GM21723 (cell line): ENCODE data around the gene L2HGDH.
"Not testable (repeated sequence)": the region's sequence is repeated elsewhere in the genome, so short reads cannot be mapped to it uniquely, and the experiment has no call there.

Source experiments
- ATAC-seq: cut with Tn5 transposase; IDR thresholded peaks from one replicate; pipeline ENCODE4 v1.9.1; 2021; ENCODE audit warnings: mild to moderate bottlenecking, moderate library complexity; ENCODE audit not compliant: unreplicated experiment

L2HGDH gene

DNA sequence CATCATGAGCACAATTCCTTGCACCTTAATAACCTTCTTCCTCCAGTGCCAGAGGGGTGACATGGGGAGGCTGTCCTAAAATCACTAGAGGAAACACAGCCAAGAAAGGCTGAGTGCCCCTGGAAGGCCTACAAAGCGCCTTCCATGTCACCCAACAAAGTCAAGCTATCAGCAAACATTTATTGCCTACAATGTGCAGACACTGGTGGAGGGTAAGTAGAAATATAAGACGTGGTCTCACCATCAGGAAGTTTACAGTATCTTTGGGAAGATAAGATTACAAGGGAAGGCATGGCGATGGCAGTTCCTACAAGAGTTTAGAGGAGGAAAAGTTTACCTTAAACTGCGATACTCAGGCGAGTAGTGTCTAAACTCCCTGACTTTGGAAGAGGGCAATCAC, 28.0 kb upstream of the L2HGDH start:
- ATAC-seq: no peak

DNA sequence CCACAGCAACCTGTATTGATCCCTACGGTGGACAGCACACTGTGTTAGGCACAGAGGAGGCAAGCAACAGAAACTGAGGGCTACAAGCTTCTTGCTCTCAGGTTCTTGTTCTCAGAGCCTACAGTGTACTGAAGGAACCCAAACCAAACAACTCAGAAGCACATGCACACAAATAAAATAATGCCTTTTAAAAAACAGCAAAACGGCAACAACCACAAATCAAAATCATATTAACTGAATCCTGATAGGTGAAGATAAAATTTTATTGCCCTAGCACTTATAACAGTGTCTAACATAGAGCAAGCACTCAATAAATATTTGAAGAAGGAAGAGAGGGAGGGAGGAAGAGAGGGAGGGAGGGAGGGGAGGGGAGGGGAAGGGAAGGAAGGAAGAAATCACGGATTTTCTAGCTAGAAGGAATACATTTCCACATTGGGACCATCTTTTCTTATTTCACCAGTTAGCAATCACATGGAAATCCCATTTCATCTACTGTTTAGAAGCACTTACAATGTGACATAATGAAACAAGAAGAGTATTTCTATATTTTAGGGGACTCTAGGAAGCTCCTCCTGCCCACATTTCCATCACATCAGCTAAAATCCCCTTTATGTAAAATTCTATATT, 27.3 kb upstream of the L2HGDH start:
- no peak for ATAC-seq

DNA sequence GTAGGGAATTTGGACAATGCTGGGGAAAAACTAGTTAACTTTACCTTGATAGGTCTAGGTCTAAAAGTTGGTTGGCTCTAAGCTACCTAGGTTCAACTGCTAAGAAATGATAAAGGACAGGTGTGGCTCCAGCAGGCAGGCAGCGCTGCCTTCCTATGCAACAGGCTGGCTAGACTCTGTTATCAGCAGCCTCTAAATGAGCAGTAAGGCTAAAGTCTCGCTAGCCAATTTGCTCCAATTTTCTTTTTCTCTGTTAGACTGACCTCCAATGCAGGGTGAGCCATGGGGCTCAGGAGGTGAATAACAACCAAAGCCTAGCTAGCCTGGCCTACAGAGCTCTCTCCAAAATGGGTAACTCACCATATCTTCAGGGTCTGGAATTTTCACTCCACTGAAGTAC, 26.6 kb upstream of the L2HGDH start:
- no peak for ATAC-seq

DNA sequence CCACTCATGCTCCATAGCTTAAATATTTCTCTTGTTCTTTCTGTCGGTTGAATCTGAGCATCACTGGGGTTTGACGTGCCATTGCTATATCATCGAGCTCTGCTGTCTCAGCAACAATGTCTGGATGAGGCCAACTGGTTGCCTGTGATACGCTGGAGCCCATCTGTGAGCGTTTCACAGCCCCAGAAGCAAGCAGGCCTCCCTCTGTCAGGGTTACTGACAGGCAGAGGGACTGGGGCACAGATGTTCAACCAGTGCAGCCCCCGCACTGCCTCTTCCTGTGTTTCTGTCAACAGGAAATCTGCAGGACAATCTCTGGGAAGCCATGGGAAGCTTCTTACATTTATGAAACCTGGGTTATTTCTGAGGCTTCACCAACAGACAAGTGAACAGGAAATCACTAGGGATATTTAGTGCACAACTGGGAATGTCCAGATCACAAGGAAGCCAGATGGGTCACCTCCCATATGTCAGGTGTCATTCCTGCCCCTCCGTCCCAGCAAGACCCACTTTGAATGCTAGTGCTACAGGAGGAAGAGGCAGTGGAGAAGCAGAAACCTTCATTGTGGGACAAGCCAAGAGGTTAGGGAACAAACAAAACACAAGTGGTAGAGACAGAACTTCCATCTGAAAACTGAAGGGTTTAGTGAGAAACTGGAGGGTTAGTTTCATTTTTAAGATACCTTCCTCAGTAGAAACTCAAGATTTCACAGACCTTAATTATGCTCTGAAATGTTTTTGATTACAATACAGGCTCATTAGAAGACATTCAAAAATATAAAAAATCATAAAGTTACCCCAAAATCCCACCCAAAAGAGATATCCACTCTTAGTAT, 24.2 kb upstream of the L2HGDH start:
- no peak for ATAC-seq

DNA sequence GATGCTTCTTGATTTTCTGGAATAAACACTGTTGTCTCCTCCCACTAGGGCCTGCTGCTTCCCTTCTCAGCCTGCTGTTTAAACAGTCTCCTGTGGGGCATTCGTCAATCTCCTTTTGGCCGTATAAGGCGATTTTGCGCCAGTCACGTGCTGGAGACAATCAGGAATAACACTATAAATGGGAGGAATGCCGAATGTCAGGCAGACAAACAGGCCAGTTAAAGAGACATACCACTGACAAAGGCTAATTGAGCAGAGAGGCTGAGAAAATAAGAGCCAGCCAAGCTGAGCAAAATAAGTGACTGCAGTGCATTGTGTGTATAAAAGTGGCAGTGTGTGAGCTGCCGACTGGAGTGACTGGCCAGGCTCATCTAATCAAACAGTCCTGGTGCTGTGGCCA, 23.4 kb upstream of the L2HGDH start:
- no peak for ATAC-seq

DNA sequence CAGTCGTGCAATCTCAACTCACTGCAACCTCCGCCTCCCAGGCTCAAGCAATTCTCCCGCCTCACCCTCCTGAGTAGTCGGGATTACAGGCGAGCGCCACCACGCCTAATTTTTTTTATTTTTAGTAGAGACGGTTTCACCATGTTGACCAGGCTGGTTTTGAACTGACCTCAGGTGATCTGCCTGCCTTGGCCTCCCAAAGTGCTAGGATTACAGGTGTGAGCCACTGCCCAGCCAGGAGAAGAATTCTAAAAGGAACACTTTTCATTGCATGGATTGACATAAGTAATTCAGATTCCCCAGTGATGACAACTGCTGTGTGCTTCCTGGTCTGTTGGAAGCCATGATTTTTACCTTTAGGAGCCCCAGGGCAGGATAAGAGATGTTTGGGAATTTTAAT, 22.2 kb upstream of the L2HGDH start:
- no peak for ATAC-seq

DNA sequence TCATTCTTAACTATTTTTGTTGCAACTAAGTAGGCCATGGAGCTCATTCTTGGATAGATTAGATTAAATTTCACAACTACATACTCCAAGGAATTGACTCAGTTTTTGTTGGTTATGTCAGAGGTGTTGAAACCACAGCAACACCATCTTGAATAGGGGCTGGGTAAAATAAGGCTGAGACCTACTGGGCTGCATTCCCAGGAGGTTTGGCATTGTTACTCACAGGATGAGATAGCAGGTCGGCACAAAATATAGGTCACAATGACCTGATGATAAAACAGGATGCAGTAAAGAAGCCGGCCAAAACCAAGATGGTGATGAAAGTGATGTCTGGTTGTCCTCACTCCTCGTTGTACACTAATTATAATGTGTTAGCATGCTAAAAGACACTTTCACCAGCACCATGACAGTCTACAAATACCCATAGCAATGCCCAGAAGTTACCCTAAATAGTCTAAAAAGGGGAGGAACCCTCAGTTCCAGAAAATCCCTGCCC, 21.0 kb upstream of the L2HGDH start:
- no peak for ATAC-seq

DNA sequence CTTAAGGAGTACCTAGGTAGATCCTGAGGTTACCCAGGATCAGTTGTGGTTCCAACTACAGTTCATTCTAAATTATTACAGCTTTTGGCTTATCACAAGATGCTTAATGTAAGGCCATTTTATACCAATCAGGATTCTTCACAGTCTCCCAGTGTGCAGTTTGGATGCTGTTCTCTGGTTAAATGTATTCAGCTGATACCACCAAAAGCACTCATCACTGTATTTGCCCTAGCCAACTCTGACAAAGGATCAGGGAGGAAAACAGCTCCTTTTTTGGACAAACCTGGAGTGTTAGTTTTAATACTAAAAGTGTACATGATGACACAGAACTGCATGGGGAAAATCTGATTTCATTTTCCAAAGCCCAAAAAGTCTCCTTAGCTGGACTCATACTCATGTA, 19.6 kb upstream of the L2HGDH start:
- no peak for ATAC-seq

DNA sequence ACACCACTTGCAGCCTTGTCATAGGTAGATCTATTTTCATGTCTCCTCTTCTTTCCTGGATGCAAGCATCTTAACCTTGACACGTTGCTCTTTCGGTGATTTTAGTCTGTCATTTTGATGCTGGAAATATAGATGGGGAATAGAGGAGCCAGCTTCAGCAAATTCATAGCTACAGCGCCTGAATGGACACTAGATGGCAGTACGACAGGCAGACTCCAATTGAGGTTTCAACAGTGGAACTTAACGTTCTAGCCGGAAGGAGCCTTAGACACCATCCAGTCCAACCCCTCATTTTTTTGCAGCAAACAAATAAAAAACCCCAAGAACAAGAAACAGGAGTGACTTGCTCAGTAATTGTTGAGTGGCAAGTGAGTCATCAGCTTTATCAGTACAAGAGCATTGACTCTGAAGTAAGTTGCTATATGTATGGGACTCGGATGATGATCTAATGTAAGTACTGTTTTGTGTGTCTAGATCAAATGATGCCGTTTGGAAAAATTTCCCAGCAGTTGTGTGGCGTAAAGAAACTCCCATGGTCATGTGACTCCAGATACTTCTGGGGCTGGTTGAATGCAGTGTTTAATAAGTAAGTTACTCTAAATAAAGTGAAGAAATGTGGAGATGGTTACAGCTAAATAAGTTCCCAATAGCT, 9.1 kb upstream of the L2HGDH start:
- peak; percentile 93 for ATAC-seq

DNA sequence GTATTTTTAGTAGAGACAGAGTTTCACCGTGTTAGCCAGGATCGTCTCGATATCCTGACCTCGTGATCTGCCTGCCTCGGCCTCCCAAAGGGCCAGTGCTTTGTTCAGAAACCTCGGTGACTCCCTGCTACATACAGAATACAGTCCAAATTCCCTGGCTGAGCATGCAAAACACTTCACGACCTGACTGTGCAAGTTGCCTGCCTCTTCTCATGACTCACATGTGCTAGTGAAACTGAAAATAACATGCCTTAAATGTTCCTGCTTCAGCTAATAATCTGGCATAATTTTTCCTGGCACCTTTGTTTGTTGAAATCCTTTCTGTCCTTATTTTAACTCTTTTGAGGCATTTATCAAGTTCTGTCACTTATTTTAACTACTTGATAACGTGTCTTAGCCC, 8.3 kb upstream of the L2HGDH start:
- peak; percentile 57 for ATAC-seq

DNA sequence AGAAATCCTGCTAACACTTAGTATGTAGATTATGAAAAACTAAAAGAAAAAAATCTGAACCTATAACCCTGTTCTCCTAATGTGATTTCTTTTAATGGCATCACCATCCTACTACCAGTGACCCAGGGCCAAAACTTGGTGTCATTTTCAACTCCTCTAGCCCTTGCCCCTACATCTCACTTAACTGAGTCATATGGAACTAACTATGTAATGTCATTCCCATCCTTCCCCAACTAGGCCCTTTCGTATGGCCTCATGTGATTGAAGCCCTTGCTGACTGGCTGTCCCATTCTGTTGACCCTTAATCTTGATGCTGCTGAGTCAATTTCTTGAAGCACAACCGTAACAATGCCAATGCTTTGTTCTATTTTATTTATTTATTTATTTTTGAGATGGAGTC, 7.7 kb upstream of the L2HGDH start:
- no peak for ATAC-seq

DNA sequence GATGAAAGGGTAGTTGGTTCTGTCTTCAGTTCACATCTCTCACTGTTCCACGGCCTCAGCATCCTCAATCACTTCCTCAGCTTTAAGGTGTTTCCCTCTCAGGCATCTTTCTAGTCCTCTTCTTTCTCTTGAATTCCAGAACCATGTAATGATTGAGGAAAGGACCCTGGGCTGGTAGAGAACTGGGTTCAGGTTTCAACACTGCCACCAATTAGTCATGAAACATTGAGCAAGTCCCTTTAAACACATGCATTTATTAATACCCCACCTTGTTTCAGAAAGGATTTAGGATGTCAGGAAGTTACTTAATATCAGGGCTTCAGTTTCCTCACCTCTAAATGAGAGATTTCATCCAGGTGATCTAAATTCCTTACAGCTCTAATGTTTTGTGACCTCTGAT, 7.3 kb upstream of the L2HGDH start:
- ATAC-seq: no peak

DNA sequence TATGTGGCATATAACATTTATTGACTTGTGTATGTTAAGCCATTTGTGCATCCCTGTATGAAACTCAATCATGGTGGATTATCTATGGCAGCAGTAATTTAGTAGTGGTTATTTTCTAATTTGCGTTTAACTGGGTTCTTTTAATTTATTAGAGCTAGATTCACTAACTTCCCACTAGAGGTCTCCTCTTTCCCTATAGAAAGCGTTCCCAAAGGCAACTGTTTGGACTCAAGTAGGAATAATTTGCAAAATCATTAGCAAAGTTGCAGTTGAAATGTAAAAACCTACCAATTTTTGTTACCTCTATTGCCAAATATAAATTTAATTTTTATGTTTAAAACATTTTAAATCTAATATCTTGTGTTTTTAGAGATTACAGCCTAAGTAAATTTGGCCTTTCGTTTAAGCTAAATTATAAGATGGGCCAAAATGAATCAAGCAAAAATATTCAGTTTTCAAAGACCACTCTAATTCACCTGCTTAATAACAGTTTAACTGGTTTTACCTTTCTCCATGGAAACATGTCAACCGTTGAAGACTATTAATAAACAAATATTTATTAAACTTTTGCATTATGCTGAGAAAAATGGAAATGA, 6.1 kb upstream of the L2HGDH start:
- no peak for ATAC-seq

DNA sequence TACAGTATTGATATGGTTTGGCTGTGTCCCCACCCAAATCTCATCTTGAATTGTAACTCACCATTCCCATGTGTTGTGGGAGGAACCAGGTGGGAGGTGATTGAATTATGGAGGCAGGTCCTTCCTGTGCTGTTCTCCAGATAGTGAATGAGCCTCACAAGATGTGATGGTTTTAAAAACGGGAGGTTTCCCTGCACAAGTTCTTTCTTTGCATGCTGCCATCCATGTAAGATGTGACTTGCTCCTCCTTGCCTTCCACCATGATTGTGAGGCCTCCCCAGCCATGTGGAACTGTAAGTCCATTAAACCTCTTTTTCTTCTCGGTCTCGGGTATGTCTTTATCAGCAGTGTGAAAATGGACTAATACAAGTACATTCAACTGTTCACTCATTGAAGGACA, 2.1 kb upstream of the L2HGDH start:
- ATAC-seq: not testable (repeated sequence)

DNA sequence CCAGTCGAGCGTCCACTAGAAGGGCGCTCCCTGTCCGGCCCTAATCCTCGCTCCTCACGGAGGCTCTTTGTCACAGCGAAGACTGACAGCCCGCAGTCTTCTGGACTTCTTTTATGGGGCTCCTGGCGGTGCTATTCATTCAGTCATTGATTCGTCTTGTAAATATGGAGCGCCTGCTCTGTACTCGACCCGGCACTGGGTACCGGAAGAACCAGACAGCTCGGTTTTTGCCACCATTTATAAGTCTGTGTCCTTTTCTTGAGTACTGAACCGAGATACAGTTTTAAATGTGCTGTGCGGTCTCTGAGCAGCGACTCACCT, 665 bp upstream of the L2HGDH start:
- ATAC-seq: peak; percentile 31

DNA sequence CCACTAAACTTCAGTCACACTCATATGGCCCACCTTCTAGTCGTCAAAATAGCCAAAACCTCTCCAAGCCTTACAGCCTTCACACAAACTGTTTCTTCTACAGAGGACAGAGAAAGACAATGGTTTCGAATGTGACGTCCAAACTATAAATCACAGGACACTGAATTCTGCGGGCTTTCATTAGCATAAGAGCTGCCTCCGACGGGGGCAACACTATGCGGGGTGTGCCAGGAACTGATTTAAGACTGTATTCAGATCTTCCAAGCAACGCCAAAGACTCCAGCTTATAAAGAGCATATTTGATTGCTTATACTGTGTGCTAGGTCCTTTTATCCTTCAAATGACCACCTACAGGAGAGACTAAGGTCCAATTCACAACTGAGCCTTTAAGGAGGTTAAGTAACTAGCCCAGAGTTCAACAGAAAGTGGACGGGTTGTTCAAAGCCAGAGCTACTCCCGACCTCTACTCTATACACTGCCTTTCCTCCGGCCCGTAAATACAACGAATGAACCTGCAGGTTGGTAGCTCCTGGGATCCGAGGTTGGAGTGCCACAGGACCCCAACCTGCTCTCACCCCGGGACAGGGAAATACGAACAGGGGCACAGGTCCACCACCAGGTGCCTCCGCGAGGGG, 575 bp downstream of the L2HGDH start:
- no peak for ATAC-seq

DNA sequence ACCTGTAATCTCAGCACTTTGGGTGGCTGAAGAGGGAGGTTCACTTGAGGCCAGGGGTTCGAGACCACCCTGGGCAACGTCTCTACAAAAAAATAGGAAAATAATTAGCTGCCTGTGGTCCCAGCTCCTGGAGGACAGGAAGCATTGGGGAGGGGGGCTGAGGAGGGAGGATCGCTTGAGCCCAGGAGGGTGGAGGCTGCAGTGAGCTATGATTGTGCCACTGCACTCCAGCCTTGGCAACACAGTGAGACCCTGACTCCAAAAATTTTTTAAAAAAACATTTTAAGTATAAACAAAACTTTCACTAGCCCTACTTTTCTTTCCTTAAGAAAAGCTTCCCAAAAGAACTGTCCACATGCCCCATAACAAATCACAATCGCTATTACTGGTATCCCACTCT, 1.6 kb downstream of the L2HGDH start:
- no peak for ATAC-seq

DNA sequence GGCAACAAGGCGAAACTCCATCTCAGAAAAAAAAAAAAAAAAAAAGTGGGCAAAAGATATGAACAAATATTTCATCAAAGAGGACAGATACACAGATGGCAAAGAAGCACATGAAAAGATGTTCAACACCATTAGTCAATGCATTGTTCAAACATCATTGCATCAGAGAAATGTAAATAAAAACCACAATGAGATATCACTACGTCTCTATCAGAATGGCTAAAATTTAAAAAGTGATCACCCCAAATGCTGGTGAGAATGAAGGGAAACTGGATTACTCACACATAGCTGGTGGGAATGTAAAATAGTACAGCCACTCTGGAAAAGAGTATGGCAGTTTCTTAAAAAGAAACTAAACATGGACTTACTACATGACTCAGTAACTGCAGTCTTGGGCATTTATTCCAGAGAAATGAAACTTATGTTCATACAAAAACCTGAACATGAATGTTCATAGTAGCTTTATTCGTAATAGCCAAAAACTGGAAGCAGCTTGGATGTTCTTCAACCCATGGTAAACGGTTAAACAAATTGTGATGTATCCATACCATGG, 3.6 kb downstream of the L2HGDH start:
- no peak for ATAC-seq

DNA sequence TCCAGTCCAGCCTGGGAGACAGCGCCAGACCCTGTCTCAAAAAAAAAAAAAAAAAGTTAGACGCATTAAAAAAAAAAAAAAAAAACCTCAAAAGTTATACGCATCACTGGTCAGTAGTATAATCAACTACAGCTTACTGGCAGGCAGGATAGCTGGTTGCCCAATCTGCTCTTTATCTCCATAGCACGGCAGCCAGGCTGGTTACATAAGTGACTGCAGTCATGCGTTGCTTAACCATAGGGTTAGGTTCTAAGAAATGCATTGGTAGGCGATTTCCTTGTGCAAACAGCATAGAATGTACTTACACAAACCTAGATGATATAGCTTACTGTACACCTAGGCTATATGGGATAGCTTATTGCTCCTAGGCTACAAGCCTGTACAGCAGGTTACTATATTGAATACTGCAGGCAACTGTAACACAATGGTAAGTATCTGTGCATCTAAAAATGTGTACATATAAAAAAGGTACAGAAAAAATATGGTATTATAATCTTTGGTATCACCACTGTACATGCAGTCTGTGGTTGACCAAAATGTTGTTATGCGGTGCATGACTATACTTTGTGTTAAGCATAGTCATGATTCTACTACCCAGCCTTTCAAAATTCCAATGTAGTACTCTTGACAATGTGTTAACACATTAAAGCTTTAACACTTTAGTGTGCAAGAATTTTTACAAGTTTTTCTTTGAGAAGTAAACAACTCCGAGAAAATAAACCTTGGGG, 8.1 kb downstream of the L2HGDH start:
- no peak for ATAC-seq

DNA sequence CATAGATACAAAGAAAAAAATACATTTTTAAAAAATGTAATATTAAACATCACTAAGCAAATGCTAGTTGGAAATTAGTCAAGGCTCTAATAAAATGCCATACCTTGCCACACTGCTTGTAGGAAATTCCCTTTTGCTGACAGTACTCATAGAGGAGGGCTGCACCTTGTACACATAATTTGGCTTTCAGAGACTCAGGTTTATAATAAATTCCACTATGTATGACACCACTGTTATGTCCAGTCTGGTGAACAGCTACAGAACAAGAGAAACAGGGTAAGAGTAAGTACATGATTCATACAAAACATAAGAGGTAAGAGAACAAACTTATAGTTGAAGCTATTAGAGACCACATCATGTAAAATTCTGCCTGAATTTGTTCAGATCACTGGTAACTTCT, 10.1 kb downstream of the L2HGDH start:
- no peak for ATAC-seq
